HG03432 (cell line): ENCODE measurements around the gene GORAB.

Source experiments
- ATAC-seq: cut with Tn5 transposase; IDR thresholded peaks from one replicate; pipeline ENCODE4 v1.9.1; 2021; ENCODE audit warnings: mild to moderate bottlenecking, moderate library complexity; ENCODE audit not compliant: unreplicated experiment

GORAB gene

GRCh38 chr1:170590921-170591705 lies 59.1 kb downstream of the GORAB start:
- ATAC-seq: no peak

GRCh38 chr1:170592591-170593111 lies 60.7 kb downstream of the GORAB start:
- ATAC-seq: no peak

- no peak for ATAC-seq
These were observed 61.4 kb downstream of the GORAB start for GRCh38 chr1:170593173-170594011.

GRCh38 chr1:170594066-170594626 lies 62.2 kb downstream of the GORAB start:
- ATAC-seq: no peak

GRCh38 chr1:170596701-170597100 lies 64.7 kb downstream of the GORAB start:
- no peak for ATAC-seq

GRCh38 chr1:170598618-170599017 lies 66.7 kb downstream of the GORAB start:
- no peak for ATAC-seq

- ATAC-seq: no peak
These were observed 67.1 kb downstream of the GORAB start for GRCh38 chr1:170599033-170599432.

- no peak for ATAC-seq
These were observed 69.9 kb downstream of the GORAB start for GRCh38 chr1:170601866-170602265.
